ENCODE results near the gene SKIC2. TPM values are rescaled to one million over a fixed set of nuclear protein-coding genes. Genes with fewer than 3 reads are reported as not detected.

Gene SKIC2
- total and polyA plus RNA-seq, 2 of the 8 experiments (the other 6 are each of a cell fraction or from before 2014, with no cell fraction given) = 42.1 to 59.7 TPM

DNA sequence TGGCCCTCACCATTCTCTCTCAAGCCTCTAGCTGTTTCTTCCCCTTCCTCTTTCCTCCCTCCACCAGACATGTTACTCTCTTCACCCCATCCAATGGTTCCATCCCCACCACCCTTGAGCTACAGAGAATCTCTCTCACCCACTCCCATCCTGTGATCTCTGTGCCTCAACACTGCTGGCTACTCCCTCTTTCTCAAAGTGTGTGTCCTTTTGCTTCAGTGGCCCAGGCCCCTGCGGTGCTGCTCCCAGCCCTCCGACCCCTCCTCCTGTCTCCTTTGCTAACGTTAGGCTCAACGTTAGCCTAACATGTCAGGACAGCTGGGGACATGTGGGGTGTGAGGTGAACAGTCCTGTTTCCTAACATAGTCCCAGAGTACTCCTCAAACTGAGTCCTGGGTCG lies 6.1 kb upstream of the SKIC2 start:
- ChIA-PET POLR2A (ENCODE audit: partially characterized antibody) (interaction anchor here (1.0 to 16.4 kb wide), 9 partner anchors 12 to 179 kb away, joined by 3 to 279 read pairs (median 4); partner anchors contain the start of genes DXO and EHMT2), CTCF (ENCODE audit: partially characterized antibody) (interaction anchor here (0.7 to 5.8 kb wide), 34 partner anchors 8 to 317 kb away, joined by 3 to 84 read pairs (median 5); partner anchors contain the start of genes DXO, EHMT2, FKBPL and SKIC2)

More for the DNA sequence above, 6.1 kb upstream of the SKIC2 start:
- H2BK15ac ChIP-seq (ENCODE audit: low read length) = no peak overlapping the region
- H2BK12ac ChIP-seq (ENCODE audit: low read depth, low read length) = no peak overlapping the region
- no peaks in the 10 kb centered on the region; the same call in 1 of the 2 replicates for H3K79me1 ChIP-seq (ENCODE audit: low read depth, low read length)
- H3K27me3 ChIP-seq (replicated peaks in 1 of 4; ENCODE audit: control insufficient read depth in 3 of 4, extremely low read depth in 1 of 4, insufficient read depth in 3 of 4, low read length in 3 of 4) = peaks cover 0 to 3% (median 0%) of the 10 kb centered on the region in 4 experiments; a peak in 1 of 7 replicates
- H3K14ac ChIP-seq (ENCODE audit: insufficient read length) = no peak overlapping the region
- H3K4ac ChIP-seq (replicated peaks; ENCODE audit: insufficient read length, low read depth, low read length) = no peak overlapping the region
- H3K9ac ChIP-seq (replicated peaks in 1 of 4; ENCODE audit: extremely low read depth in 1 of 4, low read depth in 3 of 4, low read length in 3 of 4) = no peak overlapping the region
- DNase-seq (ENCODE audit: low read depth in 1 of 2, low spot score in 2 of 2) (no peak), FAIRE-seq (no peak)
- H3K4me3 ChIP-seq (ENCODE audit: extremely low read depth in 1 of 4, insufficient read depth in 2 of 4, low read depth in 3 of 4, low read length in 4 of 4) = no peak overlapping the region
- H4K5ac ChIP-seq (ENCODE audit: insufficient read length, low read depth, low read length) = no peak overlapping the region
- H3K4me2 ChIP-seq (ENCODE audit: insufficient read depth in 1 of 2, low read depth in 2 of 2, low read length in 2 of 2) = no peak overlapping the region
- peaks cover 0 to 2% of the 10 kb centered on the region in 2 experiments for H4K20me1 ChIP-seq (replicated peaks in 1 of 2; ENCODE audit: control insufficient read depth in 1 of 2, insufficient read depth in 2 of 2, low read length in 2 of 2)
- no peak overlapping the region for H3K56ac ChIP-seq (replicated peaks; ENCODE audit: insufficient read length, low read depth, low read length)
- WGBS, 2 experiments (ENCODE audit: extremely low coverage in 1 of 2, insufficient coverage in 1 of 2, insufficient read length in 1 of 2, insufficient replicate concordance in 2 of 2, low coverage in 1 of 2, low lambda C conversion rate in 2 of 2, missing lambda C conversion rate in 1 of 2) = 90% methylated on average over 5 of the region's 5 CpGs; no CpG with 5 or more reads in 1 of the 2 experiments
- no peak overlapping the region for H4K91ac ChIP-seq (replicated peaks; ENCODE audit: insufficient read length, low read length)
- H3K23ac ChIP-seq (ENCODE audit: insufficient read length) = no peak overlapping the region
- no peak overlapping the region for H2BK20ac ChIP-seq (ENCODE audit: low read length)
- peaks cover 18 to 53% (median 46%) of the 10 kb centered on the region in 4 experiments; a peak in 7 of 8 replicates for H3K36me3 ChIP-seq (ENCODE audit: control insufficient read depth in 2 of 4, insufficient read depth in 4 of 4, low read length in 3 of 4)
- H3K23me2 ChIP-seq (ENCODE audit: low read depth, low read length) = no peaks in the 10 kb centered on the region
- no peaks in the 10 kb centered on the region for H3K9me3 ChIP-seq (ENCODE audit: insufficient read depth in 2 of 2, low read depth in 1 of 2, low read length in 1 of 2)
- TF ChIP-seq KDM5A (IDR thresholded peaks at IDR 0.05; ENCODE audit: low read length) (no peak), POLR2A (IDR thresholded peaks at IDR 0.05; ENCODE audit: control extremely low read depth in 1 of 2, low read depth in 2 of 2, low read length in 2 of 2) (no peak), NRF1 (IDR thresholded peaks at IDR 0.05; ENCODE audit: low read depth, low read length) (no peak), RFX5 (IDR thresholded peaks at IDR 0.05; ENCODE audit: borderline replicate concordance, low read depth, low read length) (no peak)
- no peak overlapping the region for H2BK120ac ChIP-seq (replicated peaks; ENCODE audit: low read depth, low read length)
- H3K27ac ChIP-seq (ENCODE audit: low read depth, low read length) = no peak overlapping the region
- peaks cover 0 to 4% (median under 1%) of the 10 kb centered on the region in 4 experiments; a peak in 2 of 7 replicates for H3K4me1 ChIP-seq (replicated peaks in 1 of 4; ENCODE audit: control insufficient read depth in 3 of 4, insufficient read depth in 4 of 4, low read length in 3 of 4)
- H2AK5ac ChIP-seq (ENCODE audit: low read depth, low read length) = no peak overlapping the region
- H2BK5ac ChIP-seq (ENCODE audit: low read depth, low read length) = no peak overlapping the region
- no peak overlapping the region for H2AFZ ChIP-seq (ENCODE audit: low read length)
- no peak overlapping the region for H4K8ac ChIP-seq (ENCODE audit: extremely low read depth, insufficient read depth, low read length)
- no peak overlapping the region for H3K18ac ChIP-seq (ENCODE audit: extremely low read depth, low read length)
- H3K79me2 ChIP-seq (ENCODE audit: control insufficient read depth in 1 of 2, insufficient read depth in 2 of 2, low read length in 2 of 2) = peaks cover 0 to 9% of the 10 kb centered on the region in 2 experiments; a peak in 2 of 4 replicates
